SK-N-SH treated with all-trans-retinoic acid at 6 μM for 48 hours (cell line): ENCODE measurements around the gene FBXW10B.
"Not testable (repeated sequence)": the region's sequence is repeated elsewhere in the genome, so short reads cannot be mapped to it uniquely, and the experiment has no call there.

ENCODE experiments used
- CSDC2 ChIP-seq: fragments of 250-450 bp; sonication (Bioruptor Pico); IDR thresholded peaks from 2 replicates; pipeline ENCODE4 v1.5.0; 2020; ENCODE audit warnings: mild to moderate bottlenecking, moderate library complexity
- TCF4 ChIP-seq: fragments of 250-450 bp; sonication (Bioruptor Pico); IDR thresholded peaks from 2 replicates; pipeline ENCODE4 v1.8.0; 2021; ENCODE audit warnings: mild to moderate bottlenecking, moderate library complexity, borderline replicate concordance
- TOX ChIP-seq: fragments of 250-450 bp; sonication (Bioruptor Pico); IDR thresholded peaks from 2 replicates; pipeline ENCODE4 v1.8.0; 2021; ENCODE audit warnings: mild to moderate bottlenecking, moderate library complexity, borderline replicate concordance

- TF ChIP-seq CSDC2 (CRISPR knock-in tag); TOX; TCF4 (CRISPR knock-in tag): not testable (repeated sequence)
Observed at GRCh38 chr17:15581462-15581861, 38.0 kb downstream of the FBXW10B start.
